ENCODE data around the gene ZFYVE9.

- TF ChIP-seq EZH2 (IDR thresholded peaks at IDR 0.05; ENCODE audit: borderline replicate concordance, low read depth, low read length, severe bottlenecking) = no peak
- TF ChIP-seq CTCF (IDR thresholded peaks at IDR 0.05; ENCODE audit: borderline replicate concordance, extremely low read depth, low read length, poor library complexity, severe bottlenecking) = no peak
These were observed 25.3 kb downstream of the ZFYVE9 start for GRCh38 chr1:52166996-52167753.

All from DND-41 (cell line).